Measurements from ENCODE around the gene MAGEF1.

Gene MAGEF1

GRCh38 chr3:184669578-184669977 is 42.3 kb downstream of the MAGEF1 start:
- no peak for DNase-seq (ENCODE audit: low read depth)

- no peak for DNase-seq (ENCODE audit: low read depth)
These were observed 45.4 kb downstream of the MAGEF1 start for GRCh38 chr3:184666442-184666841.

GRCh38 chr3:184665101-184665500 is 46.8 kb downstream of the MAGEF1 start:
- DNase-seq (ENCODE audit: low read depth), result no peak

GRCh38 chr3:184663756-184664155 is 48.1 kb downstream of the MAGEF1 start:
- no peak for DNase-seq (ENCODE audit: low read depth)

GRCh38 chr3:184663356-184663755 is 48.5 kb downstream of the MAGEF1 start:
- no peak for DNase-seq (ENCODE audit: low read depth)

- no peak for DNase-seq (ENCODE audit: low read depth)
These were observed 49.7 kb downstream of the MAGEF1 start for GRCh38 chr3:184662187-184662586.

- no peak for DNase-seq (ENCODE audit: low read depth)
These were observed 50.9 kb downstream of the MAGEF1 start for GRCh38 chr3:184660931-184661330.

Measured in stimulated activated CD4-positive, alpha-beta T cell treated with anti-CD3 and anti-CD28 coated beads, Interleukin-2, amount 100 ng/mL, for 4 hours (primary cell).